GM12878 (cell line): Measurements from ENCODE around the gene SORBS2.

Experiments used
- CHD1 ChIP-seq: IDR thresholded peaks from 2 replicates; pipeline ENCODE4 v1.6.1; 2012; ENCODE audit warnings: low read depth, low read length, improper control_type of control experiment
- CTCF ChIP-seq, 3 experiments: IDR thresholded peaks in 2 of 3; conservative IDR thresholded peaks in 1 of 3; 2 replicates each; pipeline ENCODE4 v1.5.1; 2011; ENCODE audit warnings: low read depth in 3 of 3, low read length in 3 of 3, mild to moderate bottlenecking in 3 of 3, control low read depth in 2 of 3, moderate library complexity in 2 of 3, inconsistent platforms in 1 of 3, mixed read lengths in 1 of 3; ENCODE audit not compliant: control insufficient read depth in 2 of 3, insufficient read depth in 1 of 3; ENCODE audit errors: extremely low read depth in 1 of 3
- EGR1 ChIP-seq, 2 experiments: IDR thresholded peaks; 1 replicate in 1 of 2; 2 replicates in 1 of 2; pipeline ENCODE4 v1.6.1; 2011 to 2012; ENCODE audit warnings: low read depth in 2 of 2, low read length in 2 of 2, borderline replicate concordance in 1 of 2, mild to moderate bottlenecking in 1 of 2, moderate library complexity in 1 of 2
- HDGF ChIP-seq: fragments of 450-650 bp; IDR thresholded peaks from 2 replicates; pipeline ENCODE4 v1.6.1; 2016; ENCODE audit warnings: antibody characterized with exemption
- NFIC ChIP-seq: IDR thresholded peaks from 2 replicates; pipeline ENCODE4 v1.6.1; 2012; ENCODE audit warnings: low read depth, mild to moderate bottlenecking, inconsistent platforms, low read length, moderate library complexity
- PBX3 ChIP-seq: IDR thresholded peaks from 2 replicates; pipeline ENCODE4 v1.6.1; 2011; ENCODE audit warnings: mild to moderate bottlenecking, low read depth, low read length, moderate library complexity; ENCODE audit not compliant: insufficient replicate concordance
- POLR2A ChIP-seq: IDR thresholded peaks from 2 replicates; pipeline ENCODE4 v1.6.1; 2011; ENCODE audit warnings: low read depth, mild to moderate bottlenecking, low read length
- POLR2AphosphoS5 ChIP-seq: IDR thresholded peaks from 2 replicates; pipeline ENCODE4 v1.6.1; 2011; ENCODE audit warnings: mild to moderate bottlenecking, low read length, inconsistent platforms

DNA sequence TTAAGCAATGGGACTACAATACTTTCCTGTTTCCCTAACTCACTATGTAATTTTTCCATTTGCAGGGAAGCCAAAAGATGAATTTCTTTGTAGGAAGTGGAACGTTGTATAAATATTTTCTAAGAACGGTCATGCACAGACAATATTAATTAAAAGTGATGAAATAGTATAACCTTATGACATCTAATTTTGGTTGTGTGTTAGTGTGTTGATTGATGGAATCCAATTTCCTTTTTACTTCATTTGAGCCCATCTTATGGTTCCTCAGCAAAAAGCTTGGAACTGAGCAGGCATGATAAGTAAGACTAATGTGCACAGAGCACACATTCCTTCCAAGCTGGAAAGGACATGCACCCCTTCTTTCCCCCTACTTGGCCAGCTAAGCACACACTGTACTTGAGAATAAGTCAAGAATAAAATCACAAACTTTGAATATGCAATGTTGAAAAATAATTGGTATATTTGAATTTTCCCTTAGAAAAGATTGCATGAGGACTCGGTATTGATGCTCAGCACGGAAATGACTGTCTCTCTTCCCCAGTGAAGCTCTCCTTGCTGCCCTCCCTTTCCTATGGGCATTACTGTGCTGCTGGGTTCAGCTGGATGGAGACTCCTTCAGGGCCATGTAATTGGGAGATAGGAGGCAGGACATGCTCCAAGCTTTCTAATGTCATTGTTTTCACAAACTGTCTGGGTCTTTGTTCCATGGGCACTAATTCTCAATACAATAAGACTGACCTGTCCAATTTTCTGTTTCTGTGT lies 257.4 kb downstream of the SORBS2 start:
- no peak for TF ChIP-seq PBX3
- TF ChIP-seq NFIC = no peak
- TF ChIP-seq POLR2AphosphoS5 = no peak
- TF ChIP-seq CHD1 = no peak
- TF ChIP-seq EGR1 (IDR thresholded peaks at IDR 0.05; ENCODE audit: borderline replicate concordance in 1 of 2, low read depth in 2 of 2, low read length in 2 of 2) = no peak
- TF ChIP-seq POLR2A = no peak
- TF ChIP-seq HDGF = no peak
- no peak for TF ChIP-seq CTCF (IDR thresholded peaks at IDR 0.05 in 2 of 3, conservative IDR thresholded peaks at IDR 0.05 in 1 of 3; ENCODE audit: control insufficient read depth in 2 of 3, extremely low read depth in 1 of 3, insufficient read depth in 1 of 3, low read depth in 3 of 3, low read length in 3 of 3)
